Measurements from ENCODE around the gene DCDC2B. TPM values are rescaled to one million over a fixed set of nuclear protein-coding genes. Genes with fewer than 3 reads are reported as not detected.

Gene DCDC2B
- total and polyA plus RNA-seq, 2 of the 13 experiments (the other 11 are each of a cell fraction or from before 2014, with no cell fraction given) = not detected

DNA sequence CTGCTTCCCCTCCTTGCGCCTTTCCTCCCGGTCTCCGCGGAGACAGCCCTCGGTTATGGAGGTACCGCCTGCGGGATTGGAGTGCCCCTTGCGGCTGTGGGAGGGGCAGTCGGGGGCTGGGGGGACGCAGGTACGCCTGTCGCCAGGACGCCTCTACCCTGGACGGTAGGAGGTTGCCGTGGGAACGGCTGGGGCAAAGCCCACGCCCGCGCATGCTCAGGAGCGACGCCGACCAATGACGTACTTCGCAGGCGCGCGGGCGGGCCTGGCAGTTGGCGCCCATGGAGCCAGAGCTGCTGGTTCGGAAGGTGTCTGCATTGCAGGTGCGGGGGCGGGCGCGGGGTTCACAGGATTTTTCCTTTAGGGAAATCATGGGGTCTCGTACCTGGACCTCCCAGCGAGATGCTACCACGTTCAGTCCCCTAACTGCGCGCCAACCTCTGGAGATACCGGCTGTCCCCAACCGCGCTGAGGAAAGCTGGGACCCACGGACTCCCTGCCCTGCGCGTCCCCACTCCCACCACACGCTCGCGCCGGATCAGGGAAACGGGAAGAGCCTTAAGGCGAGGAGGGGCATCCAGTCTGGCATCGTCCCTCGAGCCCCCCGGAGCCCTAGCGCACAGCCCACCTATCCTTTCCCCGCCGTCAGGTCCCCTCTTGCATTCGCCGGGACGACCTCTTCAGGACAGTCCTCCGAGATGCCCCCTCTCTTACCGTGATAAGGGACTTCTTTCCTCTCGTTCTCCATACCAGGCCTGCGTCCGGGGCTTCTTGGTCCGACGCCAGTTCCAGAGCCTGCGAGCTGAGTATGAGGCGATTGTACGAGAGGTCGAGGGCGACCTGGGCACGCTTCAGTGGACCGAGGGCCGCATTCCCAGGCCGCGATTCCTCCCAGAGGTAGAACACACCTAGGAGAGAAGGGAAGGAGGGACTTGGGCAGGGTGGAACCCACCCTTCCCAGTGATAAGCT, 3.2 kb upstream of the DCDC2B start, which contains the start of gene IQCC (continued):
- TF ChIP-seq ZNF317 (CRISPR knock-in tag; IDR thresholded peaks at IDR 0.05) (no peak), ZNF431 (CRISPR knock-in tag; IDR thresholded peaks at IDR 0.05; ENCODE audit: borderline replicate concordance, low read depth) (no peak), SP1 (IDR thresholded peaks at IDR 0.05) (no peak), SP1 (CRISPR knock-in tag; IDR thresholded peaks at IDR 0.05) (peak; percentile 42; the same call in 1 of the 2 replicates), ZNF83 (CRISPR knock-in tag; IDR thresholded peaks at IDR 0.05; ENCODE audit: borderline replicate concordance) (no peak), HDAC1 (CRISPR knock-in tag; IDR thresholded peaks at IDR 0.05) (peak; percentile 86), NONO (IDR thresholded peaks at IDR 0.05) (no peak), NONO (CRISPR knock-in tag; conservative IDR thresholded peaks at IDR 0.05) (peak; percentile 76), STAT6 (CRISPR knock-in tag; IDR thresholded peaks at IDR 0.05; ENCODE audit: borderline replicate concordance) (no peak), GLI4 (CRISPR knock-in tag; IDR thresholded peaks at IDR 0.05; ENCODE audit: borderline replicate concordance) (no peak), ZFP90 (CRISPR knock-in tag; IDR thresholded peaks at IDR 0.05; ENCODE audit: borderline replicate concordance) (no peak), ZNF646 (CRISPR knock-in tag; IDR thresholded peaks at IDR 0.05) (no peak), HNRNPL (IDR thresholded peaks at IDR 0.05; ENCODE audit: low read depth, low read length) (no peak), JUN (CRISPR knock-in tag; IDR thresholded peaks at IDR 0.05) (no peak), HDAC6 (IDR thresholded peaks at IDR 0.05; ENCODE audit: low read depth, low read length) (no peak)
- TF ChIP-seq, protein P1, sequence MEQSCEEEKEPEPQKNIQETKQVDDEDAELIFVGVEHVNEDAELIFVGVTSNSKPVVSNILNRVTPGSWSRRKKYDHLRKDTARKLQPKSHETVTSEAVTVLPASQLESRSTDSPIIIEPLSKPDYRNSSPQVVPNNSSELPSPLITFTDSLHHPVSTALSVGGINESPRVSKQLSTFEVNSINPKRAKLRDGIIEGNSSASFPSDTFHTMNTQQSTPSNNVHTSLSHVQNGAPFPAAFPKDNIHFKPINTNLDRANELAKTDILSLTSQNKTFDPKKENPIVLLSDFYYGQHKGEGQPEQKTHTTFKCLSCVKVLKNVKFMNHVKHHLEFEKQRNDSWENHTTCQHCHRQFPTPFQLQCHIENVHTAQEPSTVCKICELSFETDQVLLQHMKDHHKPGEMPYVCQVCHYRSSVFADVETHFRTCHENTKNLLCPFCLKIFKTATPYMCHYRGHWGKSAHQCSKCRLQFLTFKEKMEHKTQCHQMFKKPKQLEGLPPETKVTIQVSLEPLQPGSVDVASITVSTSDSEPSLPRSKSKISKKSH (CRISPR knock-in tag; IDR thresholded peaks at IDR 0.05; ENCODE audit: borderline replicate concordance) = 0 out of 2 replicates have a peak, but pooled peaks have one; percentile 21
- TF ChIP-seq, protein P2, sequence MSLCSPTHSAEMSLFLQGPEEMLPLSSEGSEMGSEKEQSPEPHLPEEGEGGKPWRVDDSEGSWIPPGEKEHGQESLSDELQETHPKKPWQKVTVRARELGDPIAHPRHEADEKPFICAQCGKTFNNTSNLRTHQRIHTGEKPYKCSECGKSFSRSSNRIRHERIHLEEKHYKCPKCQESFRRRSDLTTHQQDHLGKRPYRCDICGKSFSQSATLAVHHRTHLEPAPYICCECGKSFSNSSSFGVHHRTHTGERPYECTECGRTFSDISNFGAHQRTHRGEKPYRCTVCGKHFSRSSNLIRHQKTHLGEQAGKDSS (CRISPR knock-in tag; IDR thresholded peaks at IDR 0.05; ENCODE audit: borderline replicate concordance, low read depth) = no peak
